HepG2 (cell line): ENCODE data around the gene WBP1. TPM values are rescaled to one million over a fixed set of nuclear protein-coding genes. Genes with fewer than 3 reads are reported as not detected.

Source experiments
- ATF1 ChIP-seq: IDR thresholded peaks from 2 replicates; pipeline ENCODE4 v1.6.1; 2016; ENCODE audit warnings: mild to moderate bottlenecking, control low read depth
- ATF5 ChIP-seq: sonication (generic); formaldehyde crosslinking; IDR thresholded peaks from 2 replicates; pipeline ENCODE4 v1.4.0; 2020; ENCODE audit warnings: mild to moderate bottlenecking, low read depth, missing genetic modification reagents
- BCL3 ChIP-seq: sonication (generic); formaldehyde crosslinking; IDR thresholded peaks from 2 replicates; pipeline ENCODE4 v1.5.1; 2020; ENCODE audit warnings: mild to moderate bottlenecking, missing genetic modification reagents, moderate library complexity
- CREB3 ChIP-seq: sonication (generic); formaldehyde crosslinking; IDR thresholded peaks from 2 replicates; pipeline ENCODE4 v1.5.0; 2020; ENCODE audit warnings: missing genetic modification reagents
- ETV5 ChIP-seq: IDR thresholded peaks from 2 replicates; pipeline ENCODE4 v1.6.1; 2018; ENCODE audit warnings: missing biosample characterization, missing genetic modification reagents, inconsistent platforms, borderline replicate concordance
- FOXK2 ChIP-seq: fragments of 450-650 bp; IDR thresholded peaks from 2 replicates; pipeline ENCODE4 v1.6.1; 2016
- HNRNPK ChIP-seq: fragments of 200-400 bp; formaldehyde crosslinking; IDR thresholded peaks from 2 replicates; pipeline ENCODE4 v1.6.1; 2018; ENCODE audit warnings: low read length, low read depth, moderate library complexity, mild to moderate bottlenecking; ENCODE audit not compliant: poor library complexity, severe bottlenecking
- ISL2 ChIP-seq: sonication (generic); formaldehyde crosslinking; IDR thresholded peaks from 2 replicates; pipeline ENCODE4 v1.5.0; 2020; ENCODE audit warnings: missing genetic modification reagents
- KDM1A ChIP-seq: IDR thresholded peaks from 2 replicates; pipeline ENCODE4 v1.6.1; 2016; ENCODE audit warnings: missing compliant biosample characterization
- KLF12 ChIP-seq: sonication (generic); formaldehyde crosslinking; IDR thresholded peaks from 2 replicates; pipeline ENCODE4 v1.4.0; 2020; ENCODE audit warnings: missing genetic modification reagents, borderline replicate concordance
- MAZ ChIP-seq, 2 experiments: sonication (generic) in 1 of 2; formaldehyde crosslinking in 1 of 2; IDR thresholded peaks; 2 replicates each; pipeline versions ENCODE4 v1.5.0 to v1.6.1; 2012 to 2020; ENCODE audit warnings: low read depth in 2 of 2, mild to moderate bottlenecking in 2 of 2, borderline replicate concordance in 1 of 2, improper control_type of control experiment in 1 of 2, low read length in 1 of 2, missing genetic modification reagents in 1 of 2, moderate library complexity in 1 of 2
- MLX ChIP-seq: IDR thresholded peaks from 2 replicates; pipeline ENCODE4 v1.6.1; 2016
- NFYC ChIP-seq: IDR thresholded peaks from 2 replicates; pipeline ENCODE4 v1.6.1; 2016; ENCODE audit warnings: missing genetic modification reagents, missing compliant biosample characterization
- NONO ChIP-seq, 2 experiments: fragments of 450-650 bp in 1 of 2; sonication (generic) in 1 of 2; formaldehyde crosslinking in 1 of 2; IDR thresholded peaks in 1 of 2; conservative IDR thresholded peaks in 1 of 2; 2 replicates each; pipeline versions ENCODE4 v1.6.1 to v1.8.0; 2017 to 2022; ENCODE audit warnings: mild to moderate bottlenecking in 1 of 2, missing genetic modification reagents in 1 of 2, moderate library complexity in 1 of 2
- NR0B2 ChIP-seq: sonication (generic); formaldehyde crosslinking; IDR thresholded peaks from 2 replicates; pipeline ENCODE4 v1.4.0; 2020; ENCODE audit warnings: mild to moderate bottlenecking, missing genetic modification reagents
- RARG ChIP-seq: sonication (generic); formaldehyde crosslinking; IDR thresholded peaks from 2 replicates; pipeline ENCODE4 v1.4.0; 2020; ENCODE audit warnings: low read depth, mild to moderate bottlenecking, missing genetic modification reagents
- RBAK ChIP-seq: sonication (generic); formaldehyde crosslinking; IDR thresholded peaks from 2 replicates; pipeline ENCODE4 v1.5.1; 2020; ENCODE audit warnings: mild to moderate bottlenecking, missing genetic modification reagents
- RXRB ChIP-seq: IDR thresholded peaks from 2 replicates; pipeline ENCODE4 v1.6.1; 2016; ENCODE audit warnings: borderline replicate concordance, missing genetic modification reagents, missing compliant biosample characterization
- SETDB1 ChIP-seq: sonication (generic); formaldehyde crosslinking; IDR thresholded peaks from 2 replicates; pipeline ENCODE4 v1.5.1; 2020; ENCODE audit warnings: missing genetic modification reagents, mild to moderate bottlenecking, borderline replicate concordance
- SP2 ChIP-seq: sonication (generic); formaldehyde crosslinking; IDR thresholded peaks from 2 replicates; pipeline ENCODE4 v1.5.1; 2020; ENCODE audit warnings: mild to moderate bottlenecking, missing genetic modification reagents
- STAG1 ChIP-seq: sonication (generic); formaldehyde crosslinking; IDR thresholded peaks from 2 replicates; pipeline ENCODE4 v1.4.0; 2020; ENCODE audit warnings: missing genetic modification reagents
- ZFP62 ChIP-seq: sonication (generic); formaldehyde crosslinking; IDR thresholded peaks from 2 replicates; pipeline ENCODE4 v1.4.0; 2020; ENCODE audit warnings: missing genetic modification reagents
- ZNF292 ChIP-seq: sonication (generic); formaldehyde crosslinking; IDR thresholded peaks from 2 replicates; pipeline ENCODE4 v1.8.1; 2022; ENCODE audit warnings: mild to moderate bottlenecking, low read depth, missing genetic modification reagents, borderline replicate concordance
- ZNF543 ChIP-seq: sonication (generic); formaldehyde crosslinking; IDR thresholded peaks from 2 replicates; pipeline ENCODE4 v1.4.0; 2020; ENCODE audit warnings: mild to moderate bottlenecking, missing genetic modification reagents
- ZNF547 ChIP-seq: sonication (generic); formaldehyde crosslinking; IDR thresholded peaks from 2 replicates; pipeline ENCODE4 v1.5.1; 2020; ENCODE audit warnings: mild to moderate bottlenecking, missing genetic modification reagents
- ZNF776 ChIP-seq: sonication (generic); formaldehyde crosslinking; IDR thresholded peaks from 2 replicates; pipeline ENCODE4 v1.4.0; 2020; ENCODE audit warnings: mild to moderate bottlenecking, missing genetic modification reagents
- polyA plus RNA-seq, 8 experiments: library from polyadenylated mRNA; depleted of rRNA in 3 of 8; stranded (reverse) in 7 of 8; unstranded in 1 of 8; fragments of >200 nt; fragmentation: Illumina TruSeq in 4 of 8; extraction: Trizol in 4 of 8; gene quantifications; 2 replicates each; pipeline versions ENCODE4 v1.2.1 to v1.2.3, GENCODE V29; 2011 to 2016; ENCODE audit warnings: low read depth in 4 of 8, missing spikeins in 1 of 8, mixed read lengths in 1 of 8; ENCODE audit not compliant: insufficient read depth in 1 of 8
- total RNA-seq, 5 experiments: library from RNA; depleted of rRNA; stranded (reverse); fragments of >200 nt; fragmentation: Illumina TruSeq; extraction: Trizol; gene quantifications; 2 replicates each; pipeline ENCODE4 v1.2.3, GENCODE V29; 2016; ENCODE audit warnings: low read depth in 1 of 5

Gene WBP1
- total and polyA plus RNA-seq, 2 of the 13 experiments (the other 11 are each of a cell fraction or from before 2014, with no cell fraction given): 38.8 to 85.7 TPM

- TF ChIP-seq BCL3 (CRISPR knock-in tag) (no peak; the same call in 1 of the 2 replicates), STAG1 (CRISPR knock-in tag) (peak; percentile 27), RXRB (CRISPR knock-in tag) (peak; percentile 77), ZNF292 (peak; percentile 56; the same call in 1 of the 2 replicates), RBAK (CRISPR knock-in tag) (0 out of 2 replicates have a peak, but pooled peaks have one; percentile 61), ATF1 (CRISPR knock-in tag) (no peak), ATF5 (CRISPR knock-in tag) (no peak), KDM1A (no peak; the same call in 1 of the 2 replicates), ZNF776 (CRISPR knock-in tag) (0 out of 2 replicates have a peak, but pooled peaks have one; percentile 75), HNRNPK (peak; percentile 91), NR0B2 (CRISPR knock-in tag) (no peak; the same call in 1 of the 2 replicates), ZFP62 (CRISPR knock-in tag) (no peak), ISL2 (CRISPR knock-in tag) (peak; percentile 72), KLF12 (CRISPR knock-in tag) (peak; percentile 87), CREB3 (peak; percentile 57; the same call in 1 of the 2 replicates), ZNF547 (CRISPR knock-in tag) (peak; percentile 92), MAZ (IDR thresholded peaks at IDR 0.05; ENCODE audit: borderline replicate concordance, low read depth, low read length) (peak; percentile 77; the same call in 1 of the 2 replicates), MAZ (CRISPR knock-in tag; IDR thresholded peaks at IDR 0.05; ENCODE audit: low read depth) (no peak; the same call in none of the 2 replicates), MLX (CRISPR knock-in tag) (peak; percentile 51; the same call in 1 of the 2 replicates), RARG (CRISPR knock-in tag) (peak; percentile 74; the same call in 1 of the 2 replicates), SETDB1 (CRISPR knock-in tag) (no peak), ETV5 (CRISPR knock-in tag) (peak; percentile 87; the same call in 1 of the 2 replicates), FOXK2 (no peak), NFYC (CRISPR knock-in tag) (peak; percentile 38; the same call in 1 of the 2 replicates), ZNF543 (peak; percentile 95), SP2 (CRISPR knock-in tag) (no peak), NONO (IDR thresholded peaks at IDR 0.05) (no peak), NONO (CRISPR knock-in tag; conservative IDR thresholded peaks at IDR 0.05) (peak; percentile 90)
Measured at GRCh38 chr2:74440378-74441169, 17.7 kb upstream of the WBP1 start (continued).
